GM12878 (cell line): ENCODE data around the gene RAB11A. TPM values are rescaled to one million over a fixed set of nuclear protein-coding genes. Genes with fewer than 3 reads are reported as not detected.

ENCODE experiments used
- ATAC-seq: fragments of 200-7000 bp; cut with Tn5 transposase; 3 replicates; pipeline ENCODE4 v1.9.1; 2020; ENCODE audit warnings: mild to moderate bottlenecking, moderate library complexity
- BruUV-seq: library from RNA; stranded (reverse); fragments of 400-500 nt; replicated peaks from 2 replicates; lab custom pipeline; 2021; lab: Mats Ljungman, UMichigan
- CTCF ChIA-PET: fragments of 300-600 bp; sonication (Branson Sonifier 250); formaldehyde crosslinking; extraction: SDS; loops from one replicate; lab custom pipeline; 2021; ENCODE audit warnings: inconsistent platforms; lab: Yijun Ruan, JAX
- POLR2A ChIA-PET: fragments of 350-600 bp; formaldehyde crosslinking; extraction: SDS; loops from one replicate; lab custom pipeline; 2021; ENCODE audit warnings: inconsistent platforms; lab: Charles Lee
- RAD21 ChIA-PET: fragments of 300-600 bp; sonication (Branson Sonifier 250); formaldehyde crosslinking; loops from one replicate; lab custom pipeline; 2023; ENCODE audit warnings: antibody characterized with exemption; ENCODE audit not compliant: unreplicated experiment; lab: Charles Lee
- SMC1A ChIA-PET: fragments of 300-600 bp; sonication (Branson Sonifier 250); formaldehyde crosslinking; loops from one replicate; lab custom pipeline; 2023; ENCODE audit not compliant: unreplicated experiment, uncharacterized antibody; lab: Charles Lee
- DNase-seq: peaks from one replicate; pipeline ENCODE4 v3.0.0-alpha.2; 2011; ENCODE audit warnings: low read depth, low spot score
- FAIRE-seq: peaks from 3 replicates; lab custom pipeline; 2011; peaks lifted over from hg19 to GRCh38; lab: Jason Lieb, UNC
- H2AFZ ChIP-seq: 2 replicates; pipeline ENCODE4 v1.6.0; 2011; ENCODE audit warnings: low read depth, low read length, control low read depth; ENCODE audit not compliant: control insufficient read depth
- H3K27ac ChIP-seq: 2 replicates; pipeline ENCODE4 v1.5.1; 2011; ENCODE audit warnings: control low read depth; ENCODE audit not compliant: control insufficient read depth, insufficient read depth
- H3K27me3 ChIP-seq, 2 experiments: replicated peaks in 1 of 2; 2 replicates each; pipeline versions ENCODE4 v1.6.0 to v1.6.1; 2011; ENCODE audit warnings: low read length in 1 of 2; ENCODE audit not compliant: control insufficient read depth in 2 of 2, insufficient read depth in 2 of 2
- H3K36me3 ChIP-seq, 2 experiments: 2 replicates each; pipeline ENCODE4 v1.5.1; 2011; ENCODE audit warnings: low read length in 1 of 2; ENCODE audit not compliant: control insufficient read depth in 2 of 2, insufficient read depth in 2 of 2
- H3K4me1 ChIP-seq: 2 replicates; pipeline ENCODE4 v1.6.1; 2011; ENCODE audit warnings: mild to moderate bottlenecking, low read length, moderate library complexity, mixed read lengths; ENCODE audit not compliant: control insufficient read depth, insufficient read depth
- H3K4me2 ChIP-seq: 2 replicates; pipeline ENCODE4 v1.6.0; 2011; ENCODE audit warnings: control low read depth; ENCODE audit not compliant: control insufficient read depth, insufficient read depth
- H3K4me3 ChIP-seq: fragments of 200-600 bp; sonication (generic); 2 replicates; pipeline ENCODE4 v1.5.1; 2016
- H3K79me2 ChIP-seq: 2 replicates; pipeline ENCODE4 v1.6.0; 2011; ENCODE audit warnings: low read length; ENCODE audit not compliant: control insufficient read depth, insufficient read depth
- H3K9ac ChIP-seq: 2 replicates; pipeline ENCODE4 v1.8.0; 2011; ENCODE audit warnings: low read length, control low read depth, mixed read lengths; ENCODE audit not compliant: control insufficient read depth, insufficient read depth
- H3K9me3 ChIP-seq: replicated peaks from 3 replicates; pipeline ENCODE4 v1.5.1; 2011; ENCODE audit warnings: mild to moderate bottlenecking, low read length; ENCODE audit not compliant: control insufficient read depth, insufficient read depth
- H4K20me1 ChIP-seq: 2 replicates; pipeline ENCODE4 v1.6.0; 2011; ENCODE audit not compliant: control insufficient read depth, insufficient read depth
- ATF7 ChIP-seq: fragments of 450-650 bp; IDR thresholded peaks from 2 replicates; pipeline ENCODE4 v1.6.1; 2016; ENCODE audit warnings: low read depth, mild to moderate bottlenecking
- CREB1 ChIP-seq: IDR thresholded peaks from 2 replicates; pipeline ENCODE4 v1.6.1; 2012; ENCODE audit warnings: low read depth, mild to moderate bottlenecking, inconsistent platforms
- FOS ChIP-seq: IDR thresholded peaks from 3 replicates; pipeline ENCODE4 v1.6.1; 2011; ENCODE audit warnings: borderline replicate concordance; ENCODE audit not compliant: insufficient read length; ENCODE audit errors: extremely low read depth
- JUNB ChIP-seq: IDR thresholded peaks from 2 replicates; pipeline ENCODE4 v1.6.1; 2016; ENCODE audit warnings: antibody characterized with exemption, mild to moderate bottlenecking
- JUND ChIP-seq: IDR thresholded peaks from 2 replicates; pipeline ENCODE4 v1.6.1; 2012; ENCODE audit warnings: low read depth, mild to moderate bottlenecking, low read length, improper control_type of control experiment, moderate library complexity
- NFXL1 ChIP-seq: fragments of 450-650 bp; IDR thresholded peaks from 2 replicates; pipeline ENCODE4 v1.6.1; 2017; ENCODE audit warnings: antibody characterized with exemption, mild to moderate bottlenecking, borderline replicate concordance
- POU2F2 ChIP-seq: IDR thresholded peaks from 3 replicates; pipeline ENCODE4 v1.6.1; 2011; ENCODE audit warnings: low read depth, mild to moderate bottlenecking, low read length, borderline replicate concordance
- RAD21 ChIP-seq: IDR thresholded peaks from 2 replicates; pipeline ENCODE4 v1.6.1; 2011; ENCODE audit warnings: mild to moderate bottlenecking, low read depth, low read length, moderate library complexity; ENCODE audit not compliant: insufficient read depth
- SMC3 ChIP-seq: IDR thresholded peaks from 2 replicates; pipeline ENCODE4 v1.6.1; 2011; ENCODE audit warnings: low read length, improper control_type of control experiment, borderline replicate concordance
- WRNIP1 ChIP-seq: IDR thresholded peaks from 2 replicates; pipeline ENCODE4 v1.6.1; 2011; ENCODE audit warnings: low read depth, low read length, improper control_type of control experiment, borderline replicate concordance
- ZNF384 ChIP-seq: IDR thresholded peaks from 2 replicates; pipeline ENCODE4 v1.6.1; 2012; ENCODE audit warnings: low read depth, mild to moderate bottlenecking, low read length, improper control_type of control experiment, borderline replicate concordance
- ZNF622 ChIP-seq: fragments of 450-650 bp; IDR thresholded peaks from 2 replicates; pipeline ENCODE4 v1.6.1; 2017; ENCODE audit warnings: mild to moderate bottlenecking, inconsistent platforms
- WGBS: methylation state at CpG from one replicate; pipeline ENCODE4 v1.1.6; 2016; ENCODE audit warnings: low lambda C conversion rate; ENCODE audit not compliant: insufficient replicate concordance, insufficient coverage; ENCODE audit errors: missing lambda C conversion rate; 5-methylcytosine and 5-hydroxymethylcytosine counted together
- in situ Hi-C: fragments of 300-500 bp; cut with MboI; formaldehyde crosslinking; loops from 9 replicates; pipeline ENCODE4 v1.14.3; 2018; ENCODE audit warnings: mixed read lengths
- intact Hi-C: fragments of 100-400 bp; cut with micrococcal nuclease; formaldehyde crosslinking; loops from one replicate; pipeline ENCODE4 v1.14.2; 2022; ENCODE audit not compliant: unreplicated experiment
- polyA plus RNA-seq, 11 experiments: library from polyadenylated mRNA; depleted of rRNA in 4 of 11; unstranded in 6 of 11; stranded (reverse) in 5 of 11; fragments of >200 nt; fragmentation: Nextera tagmentation in 4 of 11; fragmentation: Illumina TruSeq in 1 of 11; extraction: Ambion mirVana in 4 of 11; extraction: Trizol in 1 of 11; gene quantifications; 1 replicate in 1 of 11; 2 replicates in 10 of 11; pipeline versions ENCODE4 v1.2.1 to v1.2.3, GENCODE V29; 2011 to 2016; ENCODE audit warnings: inconsistent platforms in 2 of 11, missing spikeins in 2 of 11, low read depth in 1 of 11
- total RNA-seq, 4 experiments: library from RNA; depleted of rRNA in 3 of 4; stranded (reverse); fragments of >200 nt in 3 of 4; fragmentation: Illumina TruSeq in 1 of 4; extraction: Trizol in 1 of 4; gene quantifications; 2 replicates each; pipeline versions ENCODE4 v1.2.1 to v1.2.3, GENCODE V29; 2013 to 2021
- TF ChIP-seq, protein P1 (sequence below): fragments of 450-650 bp; IDR thresholded peaks from 2 replicates; pipeline ENCODE4 v1.6.1; 2017; ENCODE audit warnings: antibody characterized with exemption, mild to moderate bottlenecking, moderate library complexity
- TF ChIP-seq, protein P2 (sequence below): fragments of 450-650 bp; IDR thresholded peaks from 2 replicates; pipeline ENCODE4 v1.6.1; 2014; ENCODE audit warnings: mild to moderate bottlenecking
- TF ChIP-seq, protein P3 (sequence below): IDR thresholded peaks from 2 replicates; pipeline ENCODE4 v1.6.1; 2011; ENCODE audit warnings: low read depth, low read length, improper control_type of control experiment, borderline replicate concordance

RAB11A gene
- total and polyA plus RNA-seq, 10 of the 15 experiments (the other 5 are each of a cell fraction or from before 2014, with no cell fraction given), result 128 to 387 (median 224) TPM

DNA sequence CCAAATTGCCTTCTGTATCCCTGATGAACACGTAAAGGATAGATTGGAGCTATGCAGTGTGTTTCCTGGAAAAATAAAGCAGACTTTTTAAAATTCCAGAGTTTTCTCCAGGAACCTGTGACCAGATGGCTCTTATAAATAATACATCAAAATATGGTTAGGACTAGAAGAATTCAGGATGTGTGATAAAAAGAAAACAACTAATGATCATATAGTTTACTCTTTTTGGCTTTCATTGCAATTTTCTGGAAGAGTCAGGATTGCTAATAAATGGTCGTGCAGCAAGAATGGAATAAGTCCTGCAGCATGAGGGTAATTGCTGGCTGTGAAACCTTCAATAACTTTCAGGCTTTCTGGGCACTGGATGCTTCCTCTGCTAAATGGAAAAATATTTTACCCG, 47.0 kb upstream of the RAB11A start:
- Histone ChIP-seq H3K27ac (no peak overlapping the region; the same call in none of the 2 replicates), H4K20me1 (no peaks in the 10 kb centered on the region), H3K27me3 (no peaks in the 10 kb centered on the region), H3K9ac (no peak overlapping the region), H3K36me3 (no peaks in the 10 kb centered on the region), H3K4me3 (no peak overlapping the region), H3K4me1 (peaks cover 57% of the 10 kb centered on the region), H2AFZ (no peak overlapping the region), H3K4me2 (no peak overlapping the region), H3K9me3 (no peaks in the 10 kb centered on the region), H3K79me2 (no peaks in the 10 kb centered on the region)
- ChIA-PET RAD21 (interaction anchor here (0.8 to 15.7 kb wide), 8 partner anchors 11 to 191 kb away, joined by 3 to 344 read pairs (median 4); partner anchors contain the start of gene DENND4A), CTCF (interaction anchor here (0.6 to 11.8 kb wide), 5 partner anchors 11 to 534 kb away, joined by 3 to 155 read pairs (median 14); partner anchors contain the start of gene DENND4A), POLR2A (interaction anchor here (0.6 to 16.0 kb wide), 8 partner anchors 11 to 195 kb away, joined by 3 to 260 read pairs (median 5); partner anchors contain the start of gene DENND4A), SMC1A (interaction anchor here (0.6 to 18.4 kb wide), 7 partner anchors 9 to 99 kb away, joined by 3 to 488 read pairs (median 11); partner anchors contain the start of gene DENND4A)
- DNase-seq, result no peak
- in situ Hi-C loops, result no loop called here
- intact Hi-C loops, result loop anchor here (5.0 kb wide), 1 partner anchor 50 kb away; no protein-coding TSS in a partner anchor
- no peak for ATAC-seq
- no TSS peak for BruUV-seq
- 97% methylated on average over 3 of the region's 3 CpGs for WGBS
- no peak for FAIRE-seq
- TF ChIP-seq, protein P1, sequence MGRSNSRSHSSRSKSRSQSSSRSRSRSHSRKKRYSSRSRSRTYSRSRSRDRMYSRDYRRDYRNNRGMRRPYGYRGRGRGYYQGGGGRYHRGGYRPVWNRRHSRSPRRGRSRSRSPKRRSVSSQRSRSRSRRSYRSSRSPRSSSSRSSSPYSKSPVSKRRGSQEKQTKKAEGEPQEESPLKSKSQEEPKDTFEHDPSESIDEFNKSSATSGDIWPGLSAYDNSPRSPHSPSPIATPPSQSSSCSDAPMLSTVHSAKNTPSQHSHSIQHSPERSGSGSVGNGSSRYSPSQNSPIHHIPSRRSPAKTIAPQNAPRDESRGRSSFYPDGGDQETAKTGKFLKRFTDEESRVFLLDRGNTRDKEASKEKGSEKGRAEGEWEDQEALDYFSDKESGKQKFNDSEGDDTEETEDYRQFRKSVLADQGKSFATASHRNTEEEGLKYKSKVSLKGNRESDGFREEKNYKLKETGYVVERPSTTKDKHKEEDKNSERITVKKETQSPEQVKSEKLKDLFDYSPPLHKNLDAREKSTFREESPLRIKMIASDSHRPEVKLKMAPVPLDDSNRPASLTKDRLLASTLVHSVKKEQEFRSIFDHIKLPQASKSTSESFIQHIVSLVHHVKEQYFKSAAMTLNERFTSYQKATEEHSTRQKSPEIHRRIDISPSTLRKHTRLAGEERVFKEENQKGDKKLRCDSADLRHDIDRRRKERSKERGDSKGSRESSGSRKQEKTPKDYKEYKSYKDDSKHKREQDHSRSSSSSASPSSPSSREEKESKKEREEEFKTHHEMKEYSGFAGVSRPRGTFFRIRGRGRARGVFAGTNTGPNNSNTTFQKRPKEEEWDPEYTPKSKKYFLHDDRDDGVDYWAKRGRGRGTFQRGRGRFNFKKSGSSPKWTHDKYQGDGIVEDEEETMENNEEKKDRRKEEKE, result no peak
- TF ChIP-seq, protein P2, sequence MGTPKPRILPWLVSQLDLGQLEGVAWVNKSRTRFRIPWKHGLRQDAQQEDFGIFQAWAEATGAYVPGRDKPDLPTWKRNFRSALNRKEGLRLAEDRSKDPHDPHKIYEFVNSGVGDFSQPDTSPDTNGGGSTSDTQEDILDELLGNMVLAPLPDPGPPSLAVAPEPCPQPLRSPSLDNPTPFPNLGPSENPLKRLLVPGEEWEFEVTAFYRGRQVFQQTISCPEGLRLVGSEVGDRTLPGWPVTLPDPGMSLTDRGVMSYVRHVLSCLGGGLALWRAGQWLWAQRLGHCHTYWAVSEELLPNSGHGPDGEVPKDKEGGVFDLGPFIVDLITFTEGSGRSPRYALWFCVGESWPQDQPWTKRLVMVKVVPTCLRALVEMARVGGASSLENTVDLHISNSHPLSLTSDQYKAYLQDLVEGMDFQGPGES, result no peak
- TF ChIP-seq ATF7 (no peak), WRNIP1 (no peak), NFXL1 (no peak), JUNB (no peak), ZNF384 (no peak), SMC3 (no peak), POU2F2 (no peak), JUND (no peak), CREB1 (no peak), RAD21 (no peak), FOS (no peak), ZNF622 (no peak)
- TF ChIP-seq, protein P3, sequence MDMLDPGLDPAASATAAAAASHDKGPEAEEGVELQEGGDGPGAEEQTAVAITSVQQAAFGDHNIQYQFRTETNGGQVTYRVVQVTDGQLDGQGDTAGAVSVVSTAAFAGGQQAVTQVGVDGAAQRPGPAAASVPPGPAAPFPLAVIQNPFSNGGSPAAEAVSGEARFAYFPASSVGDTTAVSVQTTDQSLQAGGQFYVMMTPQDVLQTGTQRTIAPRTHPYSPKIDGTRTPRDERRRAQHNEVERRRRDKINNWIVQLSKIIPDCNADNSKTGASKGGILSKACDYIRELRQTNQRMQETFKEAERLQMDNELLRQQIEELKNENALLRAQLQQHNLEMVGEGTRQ, result no peak
